HG02642 (cell line): Measurements from ENCODE around the gene DAGLA.

Experiments used
- ATAC-seq: cut with Tn5 transposase; IDR thresholded peaks from one replicate; pipeline ENCODE4 v1.9.1; 2021; ENCODE audit warnings: mild to moderate bottlenecking; ENCODE audit not compliant: unreplicated experiment, poor library complexity

DAGLA gene

GRCh38 chr11:61775106-61775505, 94.9 kb downstream of the DAGLA start:
- no peak for ATAC-seq

- no peak for ATAC-seq
Measured at GRCh38 chr11:61775606-61776554, 95.7 kb downstream of the DAGLA start.

GRCh38 chr11:61776561-61777075, 96.4 kb downstream of the DAGLA start:
- no peak for ATAC-seq

- no peak for ATAC-seq
Measured at GRCh38 chr11:61777234-61778090, 97.3 kb downstream of the DAGLA start.

GRCh38 chr11:61778357-61778886, 98.2 kb downstream of the DAGLA start:
- ATAC-seq = no peak

- no peak for ATAC-seq
Measured at GRCh38 chr11:61778920-61779650, 98.9 kb downstream of the DAGLA start.

- ATAC-seq = no peak
Measured at GRCh38 chr11:61779666-61780525, 99.7 kb downstream of the DAGLA start.

- ATAC-seq = no peak
Measured at GRCh38 chr11:61780581-61781162, 100.5 kb downstream of the DAGLA start.

- ATAC-seq = no peak
Measured at GRCh38 chr11:61781585-61781984, 101.4 kb downstream of the DAGLA start.

- ATAC-seq = no peak
Measured at GRCh38 chr11:61782299-61782698, 102.1 kb downstream of the DAGLA start.

GRCh38 chr11:61782841-61783240, 102.7 kb downstream of the DAGLA start:
- no peak for ATAC-seq

- ATAC-seq = no peak
Measured at GRCh38 chr11:61783717-61784505, 103.7 kb downstream of the DAGLA start.

GRCh38 chr11:61784506-61784805, 104.3 kb downstream of the DAGLA start:
- ATAC-seq = no peak

GRCh38 chr11:61785837-61786402, 105.7 kb downstream of the DAGLA start:
- ATAC-seq = no peak

GRCh38 chr11:61787928-61788491, 107.8 kb downstream of the DAGLA start:
- ATAC-seq = no peak

GRCh38 chr11:61791737-61792309, 111.6 kb downstream of the DAGLA start:
- peak; percentile 33 for ATAC-seq
